HepG2 (cell line): ENCODE measurements around the gene GPSM1. TPM values are rescaled to one million over a fixed set of nuclear protein-coding genes. Genes with fewer than 3 reads are reported as not detected.

Experiments used
- CEBPB ChIP-seq: IDR thresholded peaks from 2 replicates; pipeline ENCODE4 v1.6.1; 2011; ENCODE audit warnings: low read depth, low read length, improper control_type of control experiment, borderline replicate concordance
- CREM ChIP-seq, 2 experiments: sonication (generic) in 1 of 2; formaldehyde crosslinking in 1 of 2; IDR thresholded peaks; 2 replicates each; pipeline versions ENCODE4 v1.4.0 to v1.6.1; 2016 to 2020; ENCODE audit warnings: antibody characterized with exemption in 1 of 2, mild to moderate bottlenecking in 1 of 2, missing genetic modification reagents in 1 of 2
- GLI4 ChIP-seq: sonication (generic); formaldehyde crosslinking; IDR thresholded peaks from 2 replicates; pipeline ENCODE4 v1.5.1; 2020; ENCODE audit warnings: missing genetic modification reagents, mild to moderate bottlenecking, moderate library complexity, borderline replicate concordance
- KDM3A ChIP-seq: IDR thresholded peaks from 2 replicates; pipeline ENCODE4 v1.6.1; 2018; ENCODE audit warnings: low read depth, missing compliant biosample characterization
- NAIF1 ChIP-seq: sonication (generic); formaldehyde crosslinking; IDR thresholded peaks from 2 replicates; pipeline ENCODE4 v1.5.0; 2020; ENCODE audit warnings: mild to moderate bottlenecking, missing genetic modification reagents, borderline replicate concordance
- NR2F1 ChIP-seq, 2 experiments: fragments of 450-650 bp in 1 of 2; formaldehyde crosslinking in 1 of 2; IDR thresholded peaks; 2 replicates each; pipeline versions ENCODE4 v1.5.0 to v1.6.1; 2016 to 2020; ENCODE audit warnings: mild to moderate bottlenecking in 1 of 2, missing compliant biosample characterization in 1 of 2, missing genetic modification reagents in 1 of 2, moderate library complexity in 1 of 2
- POLR2G ChIP-seq: fragments of 200-400 bp; formaldehyde crosslinking; IDR thresholded peaks from 2 replicates; pipeline ENCODE4 v1.6.1; 2018; ENCODE audit warnings: mild to moderate bottlenecking, low read depth, low read length, moderate library complexity
- RXRA ChIP-seq: sonication (generic); formaldehyde crosslinking; IDR thresholded peaks from 2 replicates; pipeline ENCODE4 v1.5.1; 2020; ENCODE audit warnings: missing genetic modification reagents
- SETDB1 ChIP-seq: sonication (generic); formaldehyde crosslinking; IDR thresholded peaks from 2 replicates; pipeline ENCODE4 v1.5.1; 2020; ENCODE audit warnings: missing genetic modification reagents, mild to moderate bottlenecking, borderline replicate concordance
- SOX6 ChIP-seq, 2 experiments: fragments of 450-650 bp in 1 of 2; sonication (generic) in 1 of 2; formaldehyde crosslinking in 1 of 2; IDR thresholded peaks; 2 replicates each; pipeline versions ENCODE4 v1.4.0 to v1.6.1; 2017 to 2020; ENCODE audit warnings: antibody characterized with exemption in 1 of 2, mild to moderate bottlenecking in 1 of 2, missing genetic modification reagents in 1 of 2
- SRSF1 ChIP-seq: fragments of 200-400 bp; formaldehyde crosslinking; optimal IDR thresholded peaks from 2 replicates; pipeline ENCODE3; 2017; ENCODE audit warnings: mild to moderate bottlenecking, low read depth, low read length, moderate library complexity
- ZIK1 ChIP-seq: sonication (generic); formaldehyde crosslinking; IDR thresholded peaks from 2 replicates; pipeline ENCODE4 v1.5.0; 2020; ENCODE audit warnings: mild to moderate bottlenecking, low read depth, missing genetic modification reagents, borderline replicate concordance
- ZNF17 ChIP-seq: sonication (generic); formaldehyde crosslinking; IDR thresholded peaks from 2 replicates; pipeline ENCODE4 v1.5.0; 2020; ENCODE audit warnings: mild to moderate bottlenecking, missing genetic modification reagents
- ZNF260 ChIP-seq: sonication (generic); formaldehyde crosslinking; IDR thresholded peaks from 2 replicates; pipeline ENCODE4 v1.4.0; 2020; ENCODE audit warnings: missing genetic modification reagents, low read depth, mild to moderate bottlenecking, borderline replicate concordance
- ZNF543 ChIP-seq: sonication (generic); formaldehyde crosslinking; IDR thresholded peaks from 2 replicates; pipeline ENCODE4 v1.4.0; 2020; ENCODE audit warnings: mild to moderate bottlenecking, missing genetic modification reagents
- ZNF724P ChIP-seq: sonication (generic); formaldehyde crosslinking; IDR thresholded peaks from 2 replicates; pipeline ENCODE4 v1.8.0; 2022; ENCODE audit warnings: missing genetic modification reagents, borderline replicate concordance
- ZNF780A ChIP-seq: sonication (generic); formaldehyde crosslinking; IDR thresholded peaks from 2 replicates; pipeline ENCODE4 v1.8.0; 2022; ENCODE audit warnings: mild to moderate bottlenecking, missing genetic modification reagents, moderate library complexity
- polyA plus RNA-seq, 8 experiments: library from polyadenylated mRNA; depleted of rRNA in 3 of 8; stranded (reverse) in 7 of 8; unstranded in 1 of 8; fragments of >200 nt; fragmentation: Illumina TruSeq in 4 of 8; extraction: Trizol in 4 of 8; gene quantifications; 2 replicates each; pipeline versions ENCODE4 v1.2.1 to v1.2.3, GENCODE V29; 2011 to 2016; ENCODE audit warnings: low read depth in 4 of 8, missing spikeins in 1 of 8, mixed read lengths in 1 of 8; ENCODE audit not compliant: insufficient read depth in 1 of 8
- total RNA-seq, 5 experiments: library from RNA; depleted of rRNA; stranded (reverse); fragments of >200 nt; fragmentation: Illumina TruSeq; extraction: Trizol; gene quantifications; 2 replicates each; pipeline ENCODE4 v1.2.3, GENCODE V29; 2016; ENCODE audit warnings: low read depth in 1 of 5
- TF ChIP-seq, protein P1 (sequence below): IDR thresholded peaks from 2 replicates; pipeline ENCODE4 v1.6.1; 2016
- TF ChIP-seq, protein P2 (sequence below): sonication (generic); formaldehyde crosslinking; IDR thresholded peaks from 2 replicates; pipeline ENCODE4 v1.4.0; 2020; ENCODE audit warnings: mild to moderate bottlenecking, missing genetic modification reagents
- TF ChIP-seq, protein P3 (sequence below): sonication (generic); formaldehyde crosslinking; IDR thresholded peaks from 2 replicates; pipeline ENCODE4 v1.4.0; 2020; ENCODE audit warnings: missing genetic modification reagents
- TF ChIP-seq, protein P4 (sequence below): IDR thresholded peaks from 2 replicates; pipeline ENCODE4 v1.6.1; 2016; ENCODE audit warnings: control low read depth

GPSM1 gene
- total and polyA plus RNA-seq, 2 of the 13 experiments (the other 11 are each of a cell fraction or from before 2014, with no cell fraction given), result 1.0 to 2.4 TPM

DNA sequence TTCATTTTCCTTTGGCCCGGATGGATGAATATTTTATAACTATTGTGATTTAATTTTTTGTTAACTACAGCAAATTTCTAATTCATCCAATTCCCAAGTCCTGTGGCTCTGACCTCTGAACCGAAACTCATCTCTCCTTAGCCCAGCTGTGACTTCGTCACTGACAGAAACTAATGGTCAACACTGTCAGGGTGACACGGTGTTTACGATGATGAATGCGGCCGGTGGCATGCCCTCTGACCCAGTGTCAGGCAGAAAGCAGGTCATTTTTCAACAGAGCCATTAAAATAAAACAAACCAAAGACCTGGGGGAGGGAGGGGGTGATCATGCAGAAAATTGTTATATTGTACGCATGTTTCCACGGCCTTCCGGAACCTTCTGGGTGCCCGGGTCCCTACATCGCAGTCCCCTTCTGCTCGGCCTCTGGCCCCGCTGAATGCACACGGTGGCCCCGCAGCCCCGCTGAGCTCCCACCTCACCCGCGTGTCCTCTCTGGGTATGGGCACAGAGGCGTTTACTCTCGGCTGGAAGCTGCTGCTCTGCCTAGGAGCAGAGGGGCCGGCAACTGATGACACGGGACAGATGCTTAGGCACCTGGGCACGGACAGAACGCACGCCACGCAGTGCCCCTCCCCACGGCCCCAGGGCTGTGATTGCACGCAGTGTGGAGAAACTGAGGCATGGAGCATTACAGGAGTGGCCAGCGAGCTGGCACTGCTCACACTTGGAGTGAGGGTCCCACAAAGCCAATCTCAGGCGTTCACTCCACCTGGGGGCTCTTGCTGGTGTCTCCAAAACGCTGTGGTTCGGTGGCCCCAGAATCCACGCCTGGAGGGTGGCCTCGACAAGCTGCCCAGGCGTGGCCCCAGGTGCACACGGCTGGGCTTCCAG lies 31.6 kb upstream of the GPSM1 start (continued):
- no peak for TF ChIP-seq ZNF780A
- no peak for TF ChIP-seq CEBPB
- no peak for TF ChIP-seq KDM3A (CRISPR knock-in tag)
- TF ChIP-seq GLI4 (CRISPR knock-in tag), result no peak
- TF ChIP-seq, protein P1, sequence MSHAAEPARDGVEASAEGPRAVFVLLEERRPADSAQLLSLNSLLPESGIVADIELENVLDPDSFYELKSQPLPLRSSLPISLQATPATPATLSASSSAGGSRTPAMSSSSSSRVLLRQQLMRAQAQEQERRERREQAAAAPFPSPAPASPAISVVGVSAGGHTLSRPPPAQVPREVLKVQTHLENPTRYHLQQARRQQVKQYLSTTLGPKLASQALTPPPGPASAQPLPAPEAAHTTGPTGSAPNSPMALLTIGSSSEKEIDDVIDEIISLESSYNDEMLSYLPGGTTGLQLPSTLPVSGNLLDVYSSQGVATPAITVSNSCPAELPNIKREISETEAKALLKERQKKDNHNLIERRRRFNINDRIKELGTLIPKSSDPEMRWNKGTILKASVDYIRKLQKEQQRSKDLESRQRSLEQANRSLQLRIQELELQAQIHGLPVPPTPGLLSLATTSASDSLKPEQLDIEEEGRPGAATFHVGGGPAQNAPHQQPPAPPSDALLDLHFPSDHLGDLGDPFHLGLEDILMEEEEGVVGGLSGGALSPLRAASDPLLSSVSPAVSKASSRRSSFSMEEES (CRISPR knock-in tag), result no peak
- TF ChIP-seq ZNF260 (CRISPR knock-in tag), result no peak
- no peak for TF ChIP-seq CREM (IDR thresholded peaks at IDR 0.05)
- TF ChIP-seq CREM (CRISPR knock-in tag; IDR thresholded peaks at IDR 0.05), result no peak
- TF ChIP-seq, protein P2, sequence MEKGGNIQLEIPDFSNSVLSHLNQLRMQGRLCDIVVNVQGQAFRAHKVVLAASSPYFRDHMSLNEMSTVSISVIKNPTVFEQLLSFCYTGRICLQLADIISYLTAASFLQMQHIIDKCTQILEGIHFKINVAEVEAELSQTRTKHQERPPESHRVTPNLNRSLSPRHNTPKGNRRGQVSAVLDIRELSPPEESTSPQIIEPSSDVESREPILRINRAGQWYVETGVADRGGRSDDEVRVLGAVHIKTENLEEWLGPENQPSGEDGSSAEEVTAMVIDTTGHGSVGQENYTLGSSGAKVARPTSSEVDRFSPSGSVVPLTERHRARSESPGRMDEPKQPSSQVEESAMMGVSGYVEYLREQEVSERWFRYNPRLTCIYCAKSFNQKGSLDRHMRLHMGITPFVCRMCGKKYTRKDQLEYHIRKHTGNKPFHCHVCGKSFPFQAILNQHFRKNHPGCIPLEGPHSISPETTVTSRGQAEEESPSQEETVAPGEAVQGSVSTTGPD, result no peak
- no peak for TF ChIP-seq NAIF1 (CRISPR knock-in tag)
- TF ChIP-seq RXRA, result peak; percentile 17; the same call in 1 of the 2 replicates
- TF ChIP-seq ZNF543 (CRISPR knock-in tag), result no peak
- TF ChIP-seq SRSF1, result no peak
- no peak for TF ChIP-seq SOX6 (IDR thresholded peaks at IDR 0.05)
- TF ChIP-seq SOX6 (CRISPR knock-in tag; IDR thresholded peaks at IDR 0.05), result 0 out of 2 replicates have a peak, but pooled peaks have one; percentile 20
- peak; percentile 48 to 78; a peak in 3 of 4 replicates for TF ChIP-seq NR2F1 (CRISPR knock-in tag; IDR thresholded peaks at IDR 0.05)
- no peak for TF ChIP-seq SETDB1 (CRISPR knock-in tag)
- no peak for TF ChIP-seq ZNF724P (CRISPR knock-in tag)
- TF ChIP-seq, protein P3, sequence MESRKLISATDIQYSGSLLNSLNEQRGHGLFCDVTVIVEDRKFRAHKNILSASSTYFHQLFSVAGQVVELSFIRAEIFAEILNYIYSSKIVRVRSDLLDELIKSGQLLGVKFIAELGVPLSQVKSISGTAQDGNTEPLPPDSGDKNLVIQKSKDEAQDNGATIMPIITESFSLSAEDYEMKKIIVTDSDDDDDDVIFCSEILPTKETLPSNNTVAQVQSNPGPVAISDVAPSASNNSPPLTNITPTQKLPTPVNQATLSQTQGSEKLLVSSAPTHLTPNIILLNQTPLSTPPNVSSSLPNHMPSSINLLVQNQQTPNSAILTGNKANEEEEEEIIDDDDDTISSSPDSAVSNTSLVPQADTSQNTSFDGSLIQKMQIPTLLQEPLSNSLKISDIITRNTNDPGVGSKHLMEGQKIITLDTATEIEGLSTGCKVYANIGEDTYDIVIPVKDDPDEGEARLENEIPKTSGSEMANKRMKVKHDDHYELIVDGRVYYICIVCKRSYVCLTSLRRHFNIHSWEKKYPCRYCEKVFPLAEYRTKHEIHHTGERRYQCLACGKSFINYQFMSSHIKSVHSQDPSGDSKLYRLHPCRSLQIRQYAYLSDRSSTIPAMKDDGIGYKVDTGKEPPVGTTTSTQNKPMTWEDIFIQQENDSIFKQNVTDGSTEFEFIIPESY (CRISPR knock-in tag), result no peak
- no peak for TF ChIP-seq POLR2G
- TF ChIP-seq ZIK1 (CRISPR knock-in tag), result no peak
- TF ChIP-seq ZNF17 (CRISPR knock-in tag), result no peak
- TF ChIP-seq, protein P4, sequence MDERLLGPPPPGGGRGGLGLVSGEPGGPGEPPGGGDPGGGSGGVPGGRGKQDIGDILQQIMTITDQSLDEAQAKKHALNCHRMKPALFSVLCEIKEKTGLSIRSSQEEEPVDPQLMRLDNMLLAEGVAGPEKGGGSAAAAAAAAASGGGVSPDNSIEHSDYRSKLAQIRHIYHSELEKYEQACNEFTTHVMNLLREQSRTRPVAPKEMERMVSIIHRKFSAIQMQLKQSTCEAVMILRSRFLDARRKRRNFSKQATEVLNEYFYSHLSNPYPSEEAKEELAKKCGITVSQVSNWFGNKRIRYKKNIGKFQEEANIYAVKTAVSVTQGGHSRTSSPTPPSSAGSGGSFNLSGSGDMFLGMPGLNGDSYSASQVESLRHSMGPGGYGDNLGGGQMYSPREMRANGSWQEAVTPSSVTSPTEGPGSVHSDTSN (CRISPR knock-in tag), result peak; percentile 34; the same call in 1 of the 2 replicates
